SK-N-SH treated with all-trans-retinoic acid at 6 μM for 48 hours (cell line): Measurements from ENCODE around the gene SMDT1.

ENCODE experiments used
- CREB5 ChIP-seq: fragments of 250-450 bp; sonication (Bioruptor Pico); IDR thresholded peaks from 2 replicates; pipeline ENCODE4 v1.5.1; 2020; ENCODE audit warnings: low read depth, mild to moderate bottlenecking, moderate library complexity
- ESRRG ChIP-seq: fragments of 250-450 bp; sonication (Bioruptor Pico); IDR thresholded peaks from 2 replicates; pipeline ENCODE4 v1.6.1; 2021; ENCODE audit warnings: mild to moderate bottlenecking
- GLIS3 ChIP-seq: fragments of 250-450 bp; sonication (Bioruptor Pico); IDR thresholded peaks from 2 replicates; pipeline ENCODE4 v1.5.0; 2020; ENCODE audit warnings: mild to moderate bottlenecking, moderate library complexity
- ISL1 ChIP-seq: fragments of 250-450 bp; sonication (Bioruptor Pico); IDR thresholded peaks from 2 replicates; pipeline ENCODE4 v2.1.2; 2022; ENCODE audit warnings: mild to moderate bottlenecking, moderate library complexity
- OSR1 ChIP-seq: fragments of 250-450 bp; sonication (Bioruptor Pico); IDR thresholded peaks from 2 replicates; pipeline ENCODE4 v1.8.0; 2022; ENCODE audit warnings: moderate library complexity, mild to moderate bottlenecking, inconsistent platforms
- ZFP3 ChIP-seq: fragments of 250-450 bp; sonication (Bioruptor Pico); IDR thresholded peaks from 2 replicates; pipeline ENCODE4 v1.5.0; 2020; ENCODE audit warnings: mild to moderate bottlenecking, moderate library complexity
- ZFP30 ChIP-seq: fragments of 450-650 bp; formaldehyde crosslinking; IDR thresholded peaks from 2 replicates; pipeline ENCODE4 v1.5.0; 2022; ENCODE audit warnings: mild to moderate bottlenecking, moderate library complexity
- ZNF565 ChIP-seq: fragments of 450-650 bp; formaldehyde crosslinking; conservative IDR thresholded peaks from 2 replicates; pipeline ENCODE4 v1.5.0; 2020; ENCODE audit warnings: low read depth, mild to moderate bottlenecking, moderate library complexity

GRCh38 chr22:42067671-42068251 lies 11.7 kb upstream of the SMDT1 start:
- TF ChIP-seq ISL1 (CRISPR knock-in tag) (no peak), CREB5 (CRISPR knock-in tag) (no peak), ZFP30 (CRISPR knock-in tag) (no peak), ZNF565 (CRISPR knock-in tag) (no peak), OSR1 (CRISPR knock-in tag) (no peak), GLIS3 (CRISPR knock-in tag) (no peak), ZFP3 (no peak), ESRRG (CRISPR knock-in tag) (no peak)
